ENCODE results near the gene APOBR.

DNA sequence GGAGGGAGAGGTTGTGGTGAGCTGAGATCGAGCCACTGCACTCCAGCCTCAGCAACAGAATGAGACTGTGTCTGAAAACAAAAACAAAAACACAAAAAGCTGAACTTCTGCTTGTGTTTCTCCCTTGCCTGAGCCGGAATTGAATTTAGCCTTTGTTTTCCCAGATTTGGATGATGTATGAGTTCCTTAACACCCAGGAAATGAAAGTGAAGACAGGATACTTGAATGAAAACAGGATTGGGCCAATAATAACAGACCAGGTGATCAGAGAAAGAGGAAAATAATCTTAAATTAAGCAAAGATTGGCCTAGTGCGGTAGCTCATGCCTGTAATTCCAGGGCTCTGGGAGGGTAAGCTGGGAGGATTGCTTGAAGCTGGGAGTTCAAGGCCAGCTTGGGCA is 45.9 kb downstream of the APOBR start:
- TF ChIP-seq, protein P1, sequence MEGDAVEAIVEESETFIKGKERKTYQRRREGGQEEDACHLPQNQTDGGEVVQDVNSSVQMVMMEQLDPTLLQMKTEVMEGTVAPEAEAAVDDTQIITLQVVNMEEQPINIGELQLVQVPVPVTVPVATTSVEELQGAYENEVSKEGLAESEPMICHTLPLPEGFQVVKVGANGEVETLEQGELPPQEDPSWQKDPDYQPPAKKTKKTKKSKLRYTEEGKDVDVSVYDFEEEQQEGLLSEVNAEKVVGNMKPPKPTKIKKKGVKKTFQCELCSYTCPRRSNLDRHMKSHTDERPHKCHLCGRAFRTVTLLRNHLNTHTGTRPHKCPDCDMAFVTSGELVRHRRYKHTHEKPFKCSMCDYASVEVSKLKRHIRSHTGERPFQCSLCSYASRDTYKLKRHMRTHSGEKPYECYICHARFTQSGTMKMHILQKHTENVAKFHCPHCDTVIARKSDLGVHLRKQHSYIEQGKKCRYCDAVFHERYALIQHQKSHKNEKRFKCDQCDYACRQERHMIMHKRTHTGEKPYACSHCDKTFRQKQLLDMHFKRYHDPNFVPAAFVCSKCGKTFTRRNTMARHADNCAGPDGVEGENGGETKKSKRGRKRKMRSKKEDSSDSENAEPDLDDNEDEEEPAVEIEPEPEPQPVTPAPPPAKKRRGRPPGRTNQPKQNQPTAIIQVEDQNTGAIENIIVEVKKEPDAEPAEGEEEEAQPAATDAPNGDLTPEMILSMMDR (IDR thresholded peaks at IDR 0.05), result no peak
- TF ChIP-seq POLR2A (IDR thresholded peaks at IDR 0.05), result no peak

Data from esophagus squamous epithelium (tissue), 4 donors.